Transverse colon (tissue), 4 donors: Measurements from ENCODE around the gene TTLL7.

ENCODE experiments used
- CTCF ChIP-seq, 5 experiments: fragments of 200-600 bp in 3 of 5; fragments of 450-650 bp in 2 of 5; sonication (generic) in 3 of 5; IDR thresholded peaks; 1 replicate in 2 of 5; 2 replicates in 3 of 5; pipeline ENCODE4 v1.5.1; 2016 to 2017; ENCODE audit warnings: antibody characterized with exemption in 5 of 5, inconsistent platforms in 3 of 5, mild to moderate bottlenecking in 2 of 5, moderate library complexity in 1 of 5
- POLR2A ChIP-seq: fragments of 450-650 bp; IDR thresholded peaks from one replicate; pipeline ENCODE4 v1.6.1; 2016; ENCODE audit warnings: antibody characterized with exemption, mild to moderate bottlenecking, moderate library complexity
- POLR2AphosphoS5 ChIP-seq, 3 donors: sonication (generic); formaldehyde crosslinking; IDR thresholded peaks; one replicate each; pipeline ENCODE4 v1.6.1; 2016; ENCODE audit warnings: antibody characterized with exemption in 3 of 3

GRCh38 chr1:83828456-83828855, 170.5 kb downstream of the TTLL7 start:
- TF ChIP-seq CTCF (IDR thresholded peaks at IDR 0.05) (no peak), POLR2AphosphoS5 (IDR thresholded peaks at IDR 0.05) (no peak), POLR2A (no peak)
